CD4-positive, alpha-beta T cell treated with Interleukin-10 for 1 hour (primary cell): Measurements from ENCODE around the gene IGFBP4.

Source experiments
- DNase-seq: peaks from one replicate; pipeline ENCODE4 v3.0.0-alpha.2; 2020

Gene IGFBP4

GRCh38 chr17:40457369-40457768 is 14.1 kb downstream of the IGFBP4 start:
- DNase-seq: no peak

- no peak for DNase-seq
These were observed 14.9 kb downstream of the IGFBP4 start for GRCh38 chr17:40457964-40458791.

GRCh38 chr17:40458851-40459482 is 15.7 kb downstream of the IGFBP4 start:
- DNase-seq: no peak

GRCh38 chr17:40459636-40460603 is 16.7 kb downstream of the IGFBP4 start:
- no peak for DNase-seq

GRCh38 chr17:40460604-40460967 is 17.3 kb downstream of the IGFBP4 start:
- no peak for DNase-seq

- no peak for DNase-seq
These were observed 17.9 kb downstream of the IGFBP4 start for GRCh38 chr17:40460968-40461731.

- DNase-seq: no peak
These were observed 18.6 kb downstream of the IGFBP4 start for GRCh38 chr17:40461732-40462342.

- DNase-seq: no peak
These were observed 19.3 kb downstream of the IGFBP4 start for GRCh38 chr17:40462343-40463121.

- DNase-seq: no peak
These were observed 19.9 kb downstream of the IGFBP4 start for GRCh38 chr17:40463122-40463550.

GRCh38 chr17:40464392-40464855 is 21.2 kb downstream of the IGFBP4 start:
- DNase-seq: no peak

GRCh38 chr17:40466298-40466971 is 23.2 kb downstream of the IGFBP4 start:
- DNase-seq: no peak

- no peak for DNase-seq
These were observed 24.1 kb downstream of the IGFBP4 start for GRCh38 chr17:40467281-40467867.

- no peak for DNase-seq
These were observed 25.3 kb downstream of the IGFBP4 start for GRCh38 chr17:40468560-40468959.

GRCh38 chr17:40469805-40470675 is 26.8 kb downstream of the IGFBP4 start:
- no peak for DNase-seq

- DNase-seq: no peak
These were observed 27.9 kb downstream of the IGFBP4 start for GRCh38 chr17:40470932-40471828.

GRCh38 chr17:40471846-40472732 is 28.8 kb downstream of the IGFBP4 start:
- DNase-seq: no peak
